ENCODE results near the gene BRD1.

DNA sequence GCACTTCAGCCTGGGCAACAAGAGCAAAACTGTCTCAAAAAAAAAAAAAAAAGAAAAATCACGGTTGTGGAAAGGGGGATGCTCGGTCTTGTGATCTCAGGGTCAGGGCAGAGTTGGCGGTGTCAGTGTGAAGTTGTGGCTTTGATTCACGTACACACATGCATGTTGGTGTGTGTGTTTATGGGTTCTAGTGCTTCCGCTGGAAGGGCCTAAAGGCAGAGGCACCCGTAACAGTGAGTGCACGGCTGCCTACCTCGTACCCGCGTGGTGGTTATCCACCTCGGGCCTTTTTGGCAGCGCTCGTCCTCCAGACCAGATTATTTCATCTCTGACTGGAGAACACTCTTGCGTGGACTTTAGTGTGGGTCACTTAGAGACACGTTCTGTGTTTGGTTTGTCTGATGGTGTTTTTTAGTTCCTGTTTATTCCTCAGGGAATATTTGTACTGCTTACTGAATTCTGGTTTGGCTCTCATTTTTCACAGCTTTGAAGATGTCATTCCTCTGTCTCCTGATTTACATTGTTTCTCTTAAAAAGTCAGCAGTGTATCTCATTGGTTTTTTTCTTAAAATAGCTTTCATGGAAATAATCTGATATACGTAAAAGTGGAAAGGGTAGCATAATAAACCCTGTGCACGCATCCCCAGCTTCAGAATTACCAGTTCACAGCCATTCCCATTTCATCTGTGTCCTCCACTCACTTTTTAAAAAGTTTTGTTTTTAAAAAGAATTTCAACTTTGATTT lies 41.6 kb upstream of the BRD1 start:
- TF ChIP-seq, protein P1, sequence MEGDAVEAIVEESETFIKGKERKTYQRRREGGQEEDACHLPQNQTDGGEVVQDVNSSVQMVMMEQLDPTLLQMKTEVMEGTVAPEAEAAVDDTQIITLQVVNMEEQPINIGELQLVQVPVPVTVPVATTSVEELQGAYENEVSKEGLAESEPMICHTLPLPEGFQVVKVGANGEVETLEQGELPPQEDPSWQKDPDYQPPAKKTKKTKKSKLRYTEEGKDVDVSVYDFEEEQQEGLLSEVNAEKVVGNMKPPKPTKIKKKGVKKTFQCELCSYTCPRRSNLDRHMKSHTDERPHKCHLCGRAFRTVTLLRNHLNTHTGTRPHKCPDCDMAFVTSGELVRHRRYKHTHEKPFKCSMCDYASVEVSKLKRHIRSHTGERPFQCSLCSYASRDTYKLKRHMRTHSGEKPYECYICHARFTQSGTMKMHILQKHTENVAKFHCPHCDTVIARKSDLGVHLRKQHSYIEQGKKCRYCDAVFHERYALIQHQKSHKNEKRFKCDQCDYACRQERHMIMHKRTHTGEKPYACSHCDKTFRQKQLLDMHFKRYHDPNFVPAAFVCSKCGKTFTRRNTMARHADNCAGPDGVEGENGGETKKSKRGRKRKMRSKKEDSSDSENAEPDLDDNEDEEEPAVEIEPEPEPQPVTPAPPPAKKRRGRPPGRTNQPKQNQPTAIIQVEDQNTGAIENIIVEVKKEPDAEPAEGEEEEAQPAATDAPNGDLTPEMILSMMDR (IDR thresholded peaks at IDR 0.05), result no peak
- TF ChIP-seq POLR2A (IDR thresholded peaks at IDR 0.05) (no peak), POLR2AphosphoS5 (IDR thresholded peaks at IDR 0.05; ENCODE audit: insufficient read depth in 1 of 2, low read depth in 1 of 2) (no peak)
